GM19193 (cell line): ENCODE data around the gene MIA.

Experiments
- POLR2A ChIP-seq: IDR thresholded peaks from 4 replicates; pipeline ENCODE4 v1.6.1; 2011; ENCODE audit not compliant: insufficient read depth, insufficient read length; ENCODE audit errors: extremely low read depth

The MIA gene

GRCh38 chr19:40763526-40763925 lies 11.8 kb upstream of the MIA start:
- no peak for TF ChIP-seq POLR2A

DNA sequence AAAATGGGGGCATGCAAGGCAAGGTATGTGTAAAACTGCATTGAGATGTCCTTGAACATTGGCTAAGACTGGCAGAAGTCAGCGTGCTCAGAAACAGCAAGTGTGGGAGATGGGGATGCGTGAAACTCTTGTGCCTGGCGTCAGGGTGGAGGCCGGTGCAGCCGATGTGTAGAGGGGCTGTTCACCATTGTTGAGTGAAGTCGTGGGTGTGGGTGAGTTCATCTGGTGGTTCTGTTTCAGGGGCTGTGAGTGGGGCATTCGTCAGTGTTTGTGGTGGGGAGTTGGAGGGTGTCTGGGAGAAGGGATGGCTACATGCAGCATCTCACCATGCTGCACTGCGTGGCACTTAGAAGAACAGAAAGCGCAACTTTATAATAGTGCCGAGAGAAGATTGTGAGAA lies 11.4 kb upstream of the MIA start:
- no peak for TF ChIP-seq POLR2A

DNA sequence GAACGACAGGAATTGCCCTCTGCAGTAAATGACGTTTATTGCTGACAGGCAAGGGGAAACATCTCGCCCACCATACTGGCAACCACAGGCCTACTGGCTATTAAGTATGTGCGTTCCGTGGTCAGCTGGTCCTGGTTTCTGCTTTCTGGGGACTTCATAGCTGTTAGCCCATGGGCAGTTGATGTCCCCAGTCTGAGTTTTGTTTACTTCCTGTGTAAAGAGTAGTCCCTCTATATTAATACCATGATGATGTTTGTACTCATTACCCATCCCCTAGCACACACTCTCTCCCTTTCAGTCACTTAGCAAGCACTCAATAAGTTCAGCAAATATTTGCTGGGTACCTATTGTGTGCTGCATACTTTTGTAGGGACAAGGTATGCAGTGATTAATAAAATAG lies 6.5 kb upstream of the MIA start:
- TF ChIP-seq POLR2A, result no peak

DNA sequence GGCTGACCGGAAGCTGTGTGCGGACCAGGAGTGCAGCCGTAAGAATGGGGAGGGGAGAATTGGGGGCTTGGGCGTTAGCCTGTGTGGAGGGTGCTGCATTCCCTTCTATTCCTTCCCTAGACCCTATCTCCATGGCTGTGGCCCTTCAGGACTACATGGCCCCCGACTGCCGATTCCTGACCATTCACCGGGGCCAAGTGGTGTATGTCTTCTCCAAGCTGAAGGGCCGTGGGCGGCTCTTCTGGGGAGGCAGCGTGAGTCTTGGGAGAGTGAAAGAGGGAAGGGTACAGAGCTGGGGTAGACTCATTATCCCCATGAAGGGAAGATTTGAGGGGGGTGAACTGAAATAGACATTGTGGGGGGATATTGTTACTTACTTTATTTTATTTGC lies 306 bp downstream of the MIA start:
- TF ChIP-seq POLR2A, result no peak

- no peak for TF ChIP-seq POLR2A
Measured at GRCh38 chr19:40776364-40776763, 1.0 kb downstream of the MIA start.

DNA sequence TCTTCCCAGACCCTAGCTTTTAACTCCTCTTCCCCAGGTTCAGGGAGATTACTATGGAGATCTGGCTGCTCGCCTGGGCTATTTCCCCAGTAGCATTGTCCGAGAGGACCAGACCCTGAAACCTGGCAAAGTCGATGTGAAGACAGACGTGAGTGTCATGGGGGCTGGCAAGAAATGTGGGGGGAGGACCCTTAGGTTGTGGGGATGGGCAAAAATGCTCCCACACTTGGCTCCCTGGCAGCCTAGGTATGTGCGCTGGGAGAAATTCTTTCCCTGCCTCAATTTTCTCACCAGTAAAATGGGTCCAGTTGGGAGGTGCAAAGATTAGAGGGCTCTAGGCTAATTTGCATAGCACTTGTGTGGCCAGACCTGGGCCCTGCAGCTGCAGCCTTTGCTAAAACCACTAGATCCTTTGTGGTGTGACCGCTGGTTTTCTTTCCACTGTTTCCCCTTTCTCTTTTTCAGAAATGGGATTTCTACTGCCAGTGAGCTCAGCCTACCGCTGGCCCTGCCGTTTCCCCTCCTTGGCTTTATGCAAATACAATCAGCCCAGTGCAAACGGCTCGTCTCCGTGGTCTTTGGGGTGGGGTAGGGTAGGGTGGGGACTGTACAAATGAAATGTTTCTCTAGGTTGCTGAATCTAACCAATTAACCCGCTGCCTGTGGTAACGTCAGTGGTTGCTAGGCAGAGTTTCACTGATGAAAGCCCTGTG lies 1.8 kb downstream of the MIA start:
- TF ChIP-seq POLR2A, result no peak

DNA sequence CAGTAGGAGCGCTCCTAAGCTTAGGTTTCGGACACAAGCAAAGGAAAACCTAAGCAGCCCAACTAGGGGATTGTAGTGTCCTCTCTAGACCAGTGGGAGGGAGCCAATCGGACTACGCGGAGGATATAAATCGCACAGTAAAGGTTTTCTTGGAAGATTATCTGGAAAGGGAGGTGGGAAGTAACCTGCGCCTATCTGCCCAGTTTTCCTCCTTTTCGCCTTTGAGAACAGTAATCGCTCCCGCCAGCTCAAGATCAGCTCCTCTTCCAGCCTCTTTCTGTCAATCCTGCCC lies 2.3 kb downstream of the MIA start:
- TF ChIP-seq POLR2A, result peak; percentile 71

DNA sequence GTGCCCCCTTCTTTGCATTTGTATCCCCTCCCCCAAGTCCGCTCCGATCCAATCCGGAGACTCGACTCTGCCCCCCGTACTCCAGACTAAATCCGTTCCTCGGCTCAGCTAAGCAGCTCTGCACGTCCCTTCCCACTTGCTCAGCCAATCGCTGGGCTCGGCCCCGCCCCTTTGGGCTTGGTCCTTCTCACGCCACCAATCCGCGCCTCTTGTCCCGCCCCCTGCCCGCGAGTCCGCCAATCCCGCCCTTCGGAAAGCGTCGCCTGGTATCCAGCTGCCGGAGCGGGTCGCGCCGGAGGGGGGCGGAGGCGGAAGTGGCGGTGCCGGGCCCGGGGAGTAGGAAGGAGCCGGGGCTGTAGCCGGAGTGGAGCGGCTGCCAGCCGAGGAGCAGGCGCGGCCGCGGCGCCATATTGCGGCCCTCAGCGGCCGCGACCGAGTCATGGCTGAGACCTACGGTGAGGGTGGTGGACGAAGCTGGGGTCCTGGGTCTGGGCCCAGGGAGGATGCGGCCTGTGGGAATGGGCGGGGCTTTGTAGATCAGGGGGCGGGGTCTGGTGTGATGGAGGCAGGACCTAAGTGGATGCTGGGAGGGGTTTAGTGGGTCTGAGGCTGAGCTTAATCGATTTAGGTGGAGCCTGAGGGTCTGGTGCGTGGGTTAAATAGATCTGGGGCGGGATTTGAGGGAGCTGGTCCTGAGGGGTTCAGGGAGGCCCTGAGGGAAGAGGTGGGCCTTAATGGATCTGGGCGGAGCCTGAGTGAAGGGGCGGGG lies 2.8 kb downstream of the MIA start, which contains the start of gene RAB4B:
Gene RAB4B (plus strand): TSS at position 311 of the 769 bp plus-strand sequence. CDS start 129 bp downstream, at position 440.
- peak; percentile 68 for TF ChIP-seq POLR2A

- no peak for TF ChIP-seq POLR2A
Measured at GRCh38 chr19:40778706-40779284, 3.5 kb downstream of the MIA start.

DNA sequence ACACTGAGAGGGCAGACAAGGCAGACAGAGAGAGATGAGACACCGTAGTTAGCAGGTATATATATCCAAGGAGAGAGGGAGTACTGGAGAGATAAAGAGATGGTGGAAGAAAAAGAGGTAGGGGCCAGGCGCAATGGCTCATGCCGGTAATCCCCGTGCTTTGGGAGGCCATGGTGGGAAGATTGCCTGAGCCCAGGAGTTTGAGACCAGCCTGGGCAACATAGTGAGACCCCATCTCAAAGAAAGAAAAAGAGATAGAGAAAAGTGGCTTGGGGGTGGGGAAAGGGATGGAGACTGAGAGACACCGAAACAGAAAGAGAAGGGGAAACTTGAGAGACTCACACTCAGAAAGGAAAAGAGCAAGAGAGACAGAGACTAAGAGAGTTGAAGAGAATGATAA lies 5.3 kb downstream of the MIA start:
- no peak for TF ChIP-seq POLR2A

GRCh38 chr19:40781140-40781539 lies 5.8 kb downstream of the MIA start:
- TF ChIP-seq POLR2A, result no peak

GRCh38 chr19:40783711-40784110 lies 8.4 kb downstream of the MIA start:
- TF ChIP-seq POLR2A, result no peak

DNA sequence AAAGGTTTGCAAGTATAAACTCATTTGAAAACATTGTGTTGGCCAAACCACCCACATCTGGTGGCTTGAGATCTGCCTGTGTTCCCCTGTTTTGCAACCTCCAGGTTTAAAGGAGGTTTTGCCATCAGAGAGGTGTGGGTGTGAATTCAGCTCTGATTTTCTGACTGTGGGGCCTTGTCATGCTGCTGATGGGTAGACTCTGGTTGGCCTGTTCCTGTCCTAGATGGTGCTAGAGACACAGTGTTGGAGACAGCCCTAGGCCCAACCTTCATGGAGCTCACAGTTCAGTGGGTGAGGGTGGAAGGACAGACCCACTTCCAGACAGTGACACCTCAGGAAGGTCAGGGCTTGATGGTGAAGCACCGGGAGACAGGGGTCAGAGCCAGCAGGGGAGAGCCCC lies 10.2 kb downstream of the MIA start:
- no peak for TF ChIP-seq POLR2A

DNA sequence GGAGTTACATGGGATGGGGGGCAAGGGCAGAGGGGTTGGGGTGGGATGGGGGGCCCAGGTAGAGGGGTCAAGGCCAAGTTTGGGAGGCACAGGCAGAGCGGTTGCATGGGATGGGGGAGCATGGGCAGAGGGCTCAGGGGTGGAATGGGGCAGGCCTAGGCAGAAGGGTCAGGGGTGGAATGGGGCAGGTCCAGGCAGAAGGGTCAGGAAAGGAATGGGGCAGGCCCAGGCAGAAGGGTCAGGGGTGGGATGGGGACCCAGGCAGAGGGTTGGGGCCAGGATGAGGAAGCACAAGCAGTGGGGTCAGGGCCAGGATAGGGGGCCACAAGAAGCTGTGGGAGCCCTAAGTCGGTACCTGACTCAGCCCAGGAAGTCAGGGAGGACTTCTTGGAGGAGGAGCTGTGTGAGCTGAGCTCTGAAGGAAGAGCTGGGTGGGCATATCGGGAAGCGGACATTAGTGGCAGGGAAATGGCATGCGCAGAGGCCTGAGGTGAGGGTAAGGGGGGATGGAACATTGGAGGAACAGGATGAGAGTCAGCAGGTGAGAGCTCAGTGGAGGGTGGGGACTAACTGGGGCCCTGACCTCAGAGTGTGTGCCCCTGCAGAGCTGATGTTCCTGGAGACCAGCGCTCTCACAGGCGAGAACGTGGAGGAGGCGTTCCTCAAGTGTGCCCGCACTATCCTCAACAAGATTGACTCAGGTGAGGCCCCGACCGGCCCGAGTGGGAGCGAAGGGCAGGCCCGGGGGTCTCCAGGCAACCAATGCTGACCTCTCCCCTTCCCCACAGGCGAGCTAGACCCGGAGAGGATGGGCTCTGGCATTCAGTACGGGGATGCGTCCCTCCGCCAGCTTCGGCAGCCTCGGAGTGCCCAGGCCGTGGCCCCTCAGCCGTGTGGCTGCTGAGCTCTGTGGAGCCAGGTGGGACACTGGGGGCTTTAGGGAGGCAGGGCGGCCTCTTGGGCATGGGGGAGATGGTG lies 11.0 kb downstream of the MIA start:
- no peak for TF ChIP-seq POLR2A

GRCh38 chr19:40791349-40791748 lies 16.0 kb downstream of the MIA start:
- TF ChIP-seq POLR2A, result no peak

GRCh38 chr19:40791996-40792395 lies 16.7 kb downstream of the MIA start:
- no peak for TF ChIP-seq POLR2A
